HepG2 (cell line): ENCODE data around the gene RAB3D. TPM values are rescaled to one million over a fixed set of nuclear protein-coding genes. Genes with fewer than 3 reads are reported as not detected.

Source experiments
- ATF7 ChIP-seq, 2 experiments: fragments of 450-650 bp in 1 of 2; sonication (generic) in 1 of 2; formaldehyde crosslinking in 1 of 2; IDR thresholded peaks; 2 replicates each; pipeline versions ENCODE4 v1.4.0 to v1.6.1; 2016 to 2020; ENCODE audit warnings: antibody characterized with exemption in 1 of 2, mild to moderate bottlenecking in 1 of 2, missing genetic modification reagents in 1 of 2
- ATM ChIP-seq: fragments of 450-650 bp; IDR thresholded peaks from 2 replicates; pipeline ENCODE4 v1.7.1; 2017; ENCODE audit warnings: mild to moderate bottlenecking, borderline replicate concordance
- CBFB ChIP-seq: sonication (generic); formaldehyde crosslinking; IDR thresholded peaks from 2 replicates; pipeline ENCODE4 v1.4.0; 2020; ENCODE audit warnings: missing genetic modification reagents
- ELF3 ChIP-seq: IDR thresholded peaks from 2 replicates; pipeline ENCODE4 v1.6.1; 2016; ENCODE audit warnings: missing genetic modification reagents, missing compliant biosample characterization
- JUN ChIP-seq: sonication (generic); formaldehyde crosslinking; IDR thresholded peaks from 2 replicates; pipeline ENCODE4 v1.4.0; 2020; ENCODE audit warnings: mild to moderate bottlenecking, missing genetic modification reagents
- KAT7 ChIP-seq: IDR thresholded peaks from 2 replicates; pipeline ENCODE4 v1.6.1; 2018; ENCODE audit warnings: borderline replicate concordance, missing compliant biosample characterization
- PPARG ChIP-seq: conservative IDR thresholded peaks from 2 replicates; pipeline ENCODE4 v1.6.1; 2016; ENCODE audit warnings: missing biosample characterization, missing genetic modification reagents
- RAD21 ChIP-seq: fragments of 450-650 bp; formaldehyde crosslinking; IDR thresholded peaks from 2 replicates; pipeline ENCODE4 v1.5.0; 2020; ENCODE audit warnings: mild to moderate bottlenecking
- ZNF260 ChIP-seq: sonication (generic); formaldehyde crosslinking; IDR thresholded peaks from 2 replicates; pipeline ENCODE4 v1.4.0; 2020; ENCODE audit warnings: missing genetic modification reagents, low read depth, mild to moderate bottlenecking, borderline replicate concordance
- ZNF382 ChIP-seq: sonication (generic); formaldehyde crosslinking; IDR thresholded peaks from 2 replicates; pipeline ENCODE4 v1.5.0; 2020; ENCODE audit warnings: missing genetic modification reagents, mild to moderate bottlenecking, borderline replicate concordance
- ZNF383 ChIP-seq: sonication (generic); formaldehyde crosslinking; IDR thresholded peaks from 2 replicates; pipeline ENCODE4 v1.4.0; 2020; ENCODE audit warnings: missing genetic modification reagents, mild to moderate bottlenecking, borderline replicate concordance
- ZNF460 ChIP-seq: sonication (generic); formaldehyde crosslinking; IDR thresholded peaks from 2 replicates; pipeline ENCODE4 v1.5.1; 2020; ENCODE audit warnings: missing genetic modification reagents, mild to moderate bottlenecking, borderline replicate concordance
- ZNF770 ChIP-seq: sonication (generic); formaldehyde crosslinking; IDR thresholded peaks from 2 replicates; pipeline ENCODE4 v1.5.0; 2020; ENCODE audit warnings: mild to moderate bottlenecking, missing genetic modification reagents
- ZXDC ChIP-seq: sonication (generic); formaldehyde crosslinking; IDR thresholded peaks from 2 replicates; pipeline ENCODE4 v1.5.0; 2020; ENCODE audit warnings: mild to moderate bottlenecking, missing genetic modification reagents
- polyA plus RNA-seq, 8 experiments: library from polyadenylated mRNA; depleted of rRNA in 3 of 8; stranded (reverse) in 7 of 8; unstranded in 1 of 8; fragments of >200 nt; fragmentation: Illumina TruSeq in 4 of 8; extraction: Trizol in 4 of 8; gene quantifications; 2 replicates each; pipeline versions ENCODE4 v1.2.1 to v1.2.3, GENCODE V29; 2011 to 2016; ENCODE audit warnings: low read depth in 4 of 8, missing spikeins in 1 of 8, mixed read lengths in 1 of 8; ENCODE audit not compliant: insufficient read depth in 1 of 8
- total RNA-seq, 5 experiments: library from RNA; depleted of rRNA; stranded (reverse); fragments of >200 nt; fragmentation: Illumina TruSeq; extraction: Trizol; gene quantifications; 2 replicates each; pipeline ENCODE4 v1.2.3, GENCODE V29; 2016; ENCODE audit warnings: low read depth in 1 of 5
- TF ChIP-seq, protein P1 (sequence below): sonication (generic); formaldehyde crosslinking; conservative IDR thresholded peaks from 2 replicates; pipeline ENCODE4 v1.5.0; 2020; ENCODE audit warnings: missing genetic modification reagents
- TF ChIP-seq, protein P2 (sequence below): sonication (generic); formaldehyde crosslinking; IDR thresholded peaks from 2 replicates; pipeline ENCODE4 v1.4.0; 2020; ENCODE audit warnings: missing genetic modification reagents, borderline replicate concordance
- TF ChIP-seq, protein P3 (sequence below): sonication (generic); formaldehyde crosslinking; IDR thresholded peaks from 2 replicates; pipeline ENCODE4 v1.4.0; 2020; ENCODE audit warnings: missing genetic modification reagents, borderline replicate concordance

Gene RAB3D
- total and polyA plus RNA-seq, 2 of the 13 experiments (the other 11 are each of a cell fraction or from before 2014, with no cell fraction given) = 2.0 to 16.1 TPM

DNA sequence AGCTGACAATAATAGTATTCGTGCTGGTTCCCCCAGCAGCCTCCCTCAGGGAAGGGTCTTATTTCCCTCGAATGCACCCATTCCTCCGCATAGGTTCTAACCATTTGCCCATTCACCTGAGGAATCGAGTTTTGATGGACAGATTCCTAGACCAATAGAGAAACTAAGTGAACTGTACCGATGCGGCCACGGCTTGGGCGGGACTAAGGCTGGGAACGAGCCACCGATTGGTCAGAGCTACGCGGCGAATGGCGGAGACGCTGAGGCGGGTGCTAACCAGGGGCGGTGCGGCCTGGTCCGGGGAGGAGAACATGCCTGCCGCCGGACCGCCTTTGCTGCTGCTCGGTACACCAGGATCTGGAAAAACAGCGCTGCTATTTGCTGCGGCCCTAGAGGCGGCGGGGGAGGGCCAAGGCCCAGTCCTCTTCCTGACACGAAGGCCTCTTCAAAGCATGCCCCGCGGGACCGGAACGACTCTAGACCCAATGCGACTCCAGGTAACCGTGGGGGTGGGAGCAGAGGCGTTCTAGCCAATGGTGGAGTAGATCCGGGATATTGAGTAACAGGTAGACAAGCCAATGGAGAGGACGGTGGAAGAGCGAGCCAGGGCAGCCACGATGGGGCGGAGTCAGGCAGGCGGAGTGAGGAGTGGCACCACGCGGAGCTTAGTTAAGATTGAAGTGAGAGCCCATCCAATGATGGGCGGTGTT, 35.1 kb upstream of the RAB3D start, which contains the start of gene SWSAP1 (continued):
- TF ChIP-seq ZNF260 = no peak
- TF ChIP-seq PPARG (CRISPR knock-in tag) = no peak
- TF ChIP-seq ATF7 (IDR thresholded peaks at IDR 0.05) = no peak
- TF ChIP-seq ATF7 (CRISPR knock-in tag; IDR thresholded peaks at IDR 0.05) = no peak
- no peak for TF ChIP-seq ATM
- TF ChIP-seq, protein P1, sequence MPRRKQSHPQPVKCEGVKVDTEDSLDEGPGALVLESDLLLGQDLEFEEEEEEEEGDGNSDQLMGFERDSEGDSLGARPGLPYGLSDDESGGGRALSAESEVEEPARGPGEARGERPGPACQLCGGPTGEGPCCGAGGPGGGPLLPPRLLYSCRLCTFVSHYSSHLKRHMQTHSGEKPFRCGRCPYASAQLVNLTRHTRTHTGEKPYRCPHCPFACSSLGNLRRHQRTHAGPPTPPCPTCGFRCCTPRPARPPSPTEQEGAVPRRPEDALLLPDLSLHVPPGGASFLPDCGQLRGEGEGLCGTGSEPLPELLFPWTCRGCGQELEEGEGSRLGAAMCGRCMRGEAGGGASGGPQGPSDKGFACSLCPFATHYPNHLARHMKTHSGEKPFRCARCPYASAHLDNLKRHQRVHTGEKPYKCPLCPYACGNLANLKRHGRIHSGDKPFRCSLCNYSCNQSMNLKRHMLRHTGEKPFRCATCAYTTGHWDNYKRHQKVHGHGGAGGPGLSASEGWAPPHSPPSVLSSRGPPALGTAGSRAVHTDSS = no peak
- TF ChIP-seq KAT7 (CRISPR knock-in tag) = no peak
- no peak for TF ChIP-seq ELF3 (CRISPR knock-in tag)
- no peak for TF ChIP-seq JUN (CRISPR knock-in tag)
- no peak for TF ChIP-seq ZNF382 (CRISPR knock-in tag)
- no peak for TF ChIP-seq ZNF770 (CRISPR knock-in tag)
- TF ChIP-seq ZXDC (CRISPR knock-in tag) = no peak
- no peak for TF ChIP-seq ZNF383 (CRISPR knock-in tag)
- TF ChIP-seq, protein P2, sequence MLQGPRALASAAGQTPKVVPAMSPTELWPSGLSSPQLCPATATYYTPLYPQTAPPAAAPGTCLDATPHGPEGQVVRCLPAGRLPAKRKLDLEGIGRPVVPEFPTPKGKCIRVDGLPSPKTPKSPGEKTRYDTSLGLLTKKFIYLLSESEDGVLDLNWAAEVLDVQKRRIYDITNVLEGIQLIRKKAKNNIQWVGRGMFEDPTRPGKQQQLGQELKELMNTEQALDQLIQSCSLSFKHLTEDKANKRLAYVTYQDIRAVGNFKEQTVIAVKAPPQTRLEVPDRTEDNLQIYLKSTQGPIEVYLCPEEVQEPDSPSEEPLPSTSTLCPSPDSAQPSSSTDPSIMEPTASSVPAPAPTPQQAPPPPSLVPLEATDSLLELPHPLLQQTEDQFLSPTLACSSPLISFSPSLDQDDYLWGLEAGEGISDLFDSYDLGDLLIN (CRISPR knock-in tag) = no peak
- TF ChIP-seq CBFB (CRISPR knock-in tag) = no peak; the same call in 1 of the 2 replicates
- TF ChIP-seq, protein P3, sequence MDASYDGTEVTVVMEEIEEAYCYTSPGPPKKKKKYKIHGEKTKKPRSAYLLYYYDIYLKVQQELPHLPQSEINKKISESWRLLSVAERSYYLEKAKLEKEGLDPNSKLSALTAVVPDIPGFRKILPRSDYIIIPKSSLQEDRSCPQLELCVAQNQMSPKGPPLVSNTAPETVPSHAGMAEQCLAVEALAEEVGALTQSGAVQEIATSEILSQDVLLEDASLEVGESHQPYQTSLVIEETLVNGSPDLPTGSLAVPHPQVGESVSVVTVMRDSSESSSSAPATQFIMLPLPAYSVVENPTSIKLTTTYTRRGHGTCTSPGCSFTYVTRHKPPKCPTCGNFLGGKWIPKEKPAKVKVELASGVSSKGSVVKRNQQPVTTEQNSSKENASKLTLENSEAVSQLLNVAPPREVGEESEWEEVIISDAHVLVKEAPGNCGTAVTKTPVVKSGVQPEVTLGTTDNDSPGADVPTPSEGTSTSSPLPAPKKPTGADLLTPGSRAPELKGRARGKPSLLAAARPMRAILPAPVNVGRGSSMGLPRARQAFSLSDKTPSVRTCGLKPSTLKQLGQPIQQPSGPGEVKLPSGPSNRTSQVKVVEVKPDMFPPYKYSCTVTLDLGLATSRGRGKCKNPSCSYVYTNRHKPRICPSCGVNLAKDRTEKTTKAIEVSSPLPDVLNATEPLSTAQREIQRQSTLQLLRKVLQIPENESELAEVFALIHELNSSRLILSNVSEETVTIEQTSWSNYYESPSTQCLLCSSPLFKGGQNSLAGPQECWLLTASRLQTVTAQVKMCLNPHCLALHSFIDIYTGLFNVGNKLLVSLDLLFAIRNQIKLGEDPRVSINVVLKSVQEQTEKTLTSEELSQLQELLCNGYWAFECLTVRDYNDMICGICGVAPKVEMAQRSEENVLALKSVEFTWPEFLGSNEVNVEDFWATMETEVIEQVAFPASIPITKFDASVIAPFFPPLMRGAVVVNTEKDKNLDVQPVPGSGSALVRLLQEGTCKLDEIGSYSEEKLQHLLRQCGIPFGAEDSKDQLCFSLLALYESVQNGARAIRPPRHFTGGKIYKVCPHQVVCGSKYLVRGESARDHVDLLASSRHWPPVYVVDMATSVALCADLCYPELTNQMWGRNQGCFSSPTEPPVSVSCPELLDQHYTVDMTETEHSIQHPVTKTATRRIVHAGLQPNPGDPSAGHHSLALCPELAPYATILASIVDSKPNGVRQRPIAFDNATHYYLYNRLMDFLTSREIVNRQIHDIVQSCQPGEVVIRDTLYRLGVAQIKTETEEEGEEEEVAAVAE = no peak; the same call in 1 of the 2 replicates
- no peak for TF ChIP-seq ZNF460 (CRISPR knock-in tag)
- TF ChIP-seq RAD21 (CRISPR knock-in tag) = peak; percentile 42; the same call in 1 of the 2 replicates
